ENCODE data around the gene ATOH8.

- TF ChIP-seq CTCF (IDR thresholded peaks at IDR 0.05; ENCODE audit: low read depth, low read length, poor library complexity, severe bottlenecking) (peak; percentile 76), EZH2phosphoT487 (IDR thresholded peaks at IDR 0.05; ENCODE audit: borderline replicate concordance, low read length) (no peak)
These were observed 50.8 kb downstream of the ATOH8 start for GRCh38 chr2:85804583-85804982.

Data from DOHH2 (cell line).